SW 1271 (cell line): Measurements from ENCODE around the gene FOXN3.
"Not testable (repeated sequence)": the region's sequence is repeated elsewhere in the genome, so short reads cannot be mapped to it uniquely, and the experiment has no call there.

Source experiments
- DNase-seq, 2 experiments: peaks; one replicate each; lab custom pipeline; 2025; lab: John Stamatoyannopoulos, UW

FOXN3 gene

GRCh38 chr14:89126461-89126860 is 290.6 kb downstream of the FOXN3 start:
- no peak for DNase-seq

GRCh38 chr14:89125216-89125615 is 291.8 kb downstream of the FOXN3 start:
- no peak for DNase-seq

GRCh38 chr14:89123851-89124250 is 293.2 kb downstream of the FOXN3 start:
- DNase-seq: no peak

GRCh38 chr14:89123215-89123614 is 293.8 kb downstream of the FOXN3 start:
- no peak for DNase-seq

GRCh38 chr14:89121968-89122620 is 294.9 kb downstream of the FOXN3 start:
- DNase-seq: no peak

GRCh38 chr14:89117012-89117411 is 300.0 kb downstream of the FOXN3 start:
- DNase-seq: no peak

- DNase-seq: no peak
These were observed 302.9 kb downstream of the FOXN3 start for GRCh38 chr14:89114109-89114508.

GRCh38 chr14:89112720-89113119 is 304.3 kb downstream of the FOXN3 start:
- no peak for DNase-seq

GRCh38 chr14:89111766-89112543 is 305.1 kb downstream of the FOXN3 start:
- not testable (repeated sequence) for DNase-seq

- DNase-seq: not testable (repeated sequence)
These were observed 305.8 kb downstream of the FOXN3 start for GRCh38 chr14:89111232-89111631.

GRCh38 chr14:89110110-89110509 is 306.9 kb downstream of the FOXN3 start:
- DNase-seq: no peak

GRCh38 chr14:89108608-89109007 is 308.4 kb downstream of the FOXN3 start:
- DNase-seq: no peak

GRCh38 chr14:89107626-89108025 is 309.4 kb downstream of the FOXN3 start:
- no peak for DNase-seq
